GM19239 (cell line): Measurements from ENCODE around the gene RNLS.

Experiments
- DNase-seq: peaks from one replicate; pipeline ENCODE4 v3.0.0; 2011; ENCODE audit warnings: low spot score; ENCODE audit not compliant: insufficient read length
- FAIRE-seq: peaks from 2 replicates; lab custom pipeline; 2011; peaks lifted over from hg19 to GRCh38; lab: Jason Lieb, UNC

RNLS gene

DNA sequence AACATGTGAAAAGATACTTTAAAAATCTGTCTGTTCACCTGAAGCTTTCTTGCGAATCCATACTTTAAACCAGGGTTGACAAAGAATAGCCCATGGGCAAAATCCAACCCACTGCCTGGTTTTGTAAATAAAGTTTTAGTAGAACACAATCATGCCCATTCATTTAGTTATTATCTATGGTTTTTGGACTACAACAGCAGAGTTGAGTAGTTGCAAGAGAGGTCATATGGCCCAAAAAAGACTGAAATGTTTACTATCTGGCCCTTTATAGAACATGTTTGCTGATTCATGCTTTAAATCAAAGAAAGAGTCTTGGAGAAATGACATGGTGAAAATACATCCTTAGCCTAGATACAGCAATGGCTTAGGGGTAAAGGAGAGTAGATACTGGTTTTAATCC lies 356.2 kb downstream of the RNLS start:
- DNase-seq (no peak), FAIRE-seq (peak; percentile 8)

DNA sequence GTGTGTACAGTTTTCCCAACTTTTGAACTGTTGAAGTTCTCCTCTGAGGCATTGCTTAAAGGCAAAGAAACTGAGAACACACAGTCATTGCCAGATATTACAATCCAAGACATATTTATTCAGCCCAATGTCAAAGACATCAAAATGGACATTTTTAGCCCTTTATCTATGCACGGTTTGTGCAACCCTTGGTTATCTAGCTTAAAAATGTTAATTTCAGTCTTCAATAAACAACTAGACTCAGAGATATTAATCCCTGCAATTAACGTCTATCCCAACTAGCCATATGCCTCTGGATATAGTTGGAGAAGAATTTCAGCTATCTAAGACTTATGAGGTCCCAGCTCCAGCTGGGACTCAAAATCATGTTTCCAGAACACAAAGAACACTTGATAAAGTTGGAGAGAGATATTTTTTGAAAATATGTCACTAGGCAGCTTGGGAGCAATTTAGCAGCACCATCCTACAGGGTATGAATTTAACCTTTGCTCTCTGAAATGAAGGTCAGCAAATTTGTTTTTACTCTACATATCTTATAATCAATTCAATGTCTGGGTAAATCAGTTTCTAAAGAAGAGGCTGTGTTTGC lies 357.0 kb downstream of the RNLS start:
- DNase-seq (no peak), FAIRE-seq (peak; percentile 62)
